ENCODE data around the gene KDELR3.

Gene KDELR3

GRCh38 chr22:38490475-38490874 lies 22.6 kb downstream of the KDELR3 start:
- H3K27ac ChIP-seq: peak overlapping the region; percentile 60
- H3K4me3 ChIP-seq: no peak overlapping the region
- TF ChIP-seq EZH2 (IDR thresholded peaks at IDR 0.05) (no peak), FOXP2 (optimal IDR thresholded peaks at IDR 0.05; ENCODE audit: control extremely low read depth, extremely low read length, insufficient read depth) (no peak), POLR2AphosphoS5 (IDR thresholded peaks at IDR 0.05; ENCODE audit: borderline replicate concordance, low read depth, low read length) (no peak)
- H3K36me3 ChIP-seq (ENCODE audit: insufficient read depth, low read length): peaks cover 99% of the 10 kb centered on the region
- no peaks in the 10 kb centered on the region for H3K9me3 ChIP-seq (ENCODE audit: low read depth, low read length)
- no peak for DNase-seq (ENCODE audit: low read depth, low spot score)
- no peak overlapping the region for H3K9ac ChIP-seq (ENCODE audit: insufficient read length)

GRCh38 chr22:38490915-38491314 lies 23.0 kb downstream of the KDELR3 start:
- TF ChIP-seq EZH2 (IDR thresholded peaks at IDR 0.05): no peak
- no peak for TF ChIP-seq POLR2AphosphoS5 (IDR thresholded peaks at IDR 0.05; ENCODE audit: borderline replicate concordance, low read depth, low read length)
- TF ChIP-seq FOXP2 (optimal IDR thresholded peaks at IDR 0.05; ENCODE audit: control extremely low read depth, extremely low read length, insufficient read depth): no peak
- Histone ChIP-seq H3K9ac (ENCODE audit: insufficient read length) (no peak overlapping the region), H3K36me3 (ENCODE audit: insufficient read depth, low read length) (peaks cover 100% of the 10 kb centered on the region), H3K27ac (peak overlapping the region; percentile 60; the same call in 1 of the 2 replicates), H3K9me3 (ENCODE audit: low read depth, low read length) (no peaks in the 10 kb centered on the region), H3K4me3 (no peak overlapping the region)
- no peak for DNase-seq (ENCODE audit: low read depth, low spot score)

- H3K27ac ChIP-seq: peak overlapping the region; percentile 15; the same call in 1 of the 2 replicates
- DNase-seq (ENCODE audit: low read depth, low spot score): no peak
- peaks cover 100% of the 10 kb centered on the region for H3K36me3 ChIP-seq (ENCODE audit: insufficient read depth, low read length)
- no peak overlapping the region for H3K9ac ChIP-seq (ENCODE audit: insufficient read length)
- no peak overlapping the region for H3K4me3 ChIP-seq
- no peaks in the 10 kb centered on the region for H3K9me3 ChIP-seq (ENCODE audit: low read depth, low read length)
- TF ChIP-seq POLR2AphosphoS5 (IDR thresholded peaks at IDR 0.05; ENCODE audit: borderline replicate concordance, low read depth, low read length) (no peak), EZH2 (IDR thresholded peaks at IDR 0.05) (no peak), FOXP2 (optimal IDR thresholded peaks at IDR 0.05; ENCODE audit: control extremely low read depth, extremely low read length, insufficient read depth) (no peak)
Measured at GRCh38 chr22:38491707-38492348, 23.9 kb downstream of the KDELR3 start.

- TF ChIP-seq POLR2AphosphoS5 (IDR thresholded peaks at IDR 0.05; ENCODE audit: borderline replicate concordance, low read depth, low read length) (no peak), EZH2 (IDR thresholded peaks at IDR 0.05) (no peak), FOXP2 (optimal IDR thresholded peaks at IDR 0.05; ENCODE audit: control extremely low read depth, extremely low read length, insufficient read depth) (no peak)
- H3K4me3 ChIP-seq: no peak overlapping the region
- DNase-seq (ENCODE audit: low read depth, low spot score): no peak
- H3K27ac ChIP-seq: no peak overlapping the region
- peaks cover 100% of the 10 kb centered on the region for H3K36me3 ChIP-seq (ENCODE audit: insufficient read depth, low read length)
- no peak overlapping the region for H3K9ac ChIP-seq (ENCODE audit: insufficient read length)
- no peaks in the 10 kb centered on the region for H3K9me3 ChIP-seq (ENCODE audit: low read depth, low read length)
Measured at GRCh38 chr22:38494498-38494897, 26.6 kb downstream of the KDELR3 start.

- H3K9me3 ChIP-seq (ENCODE audit: low read depth, low read length): no peaks in the 10 kb centered on the region
- DNase-seq (ENCODE audit: low read depth, low spot score): no peak
- H3K4me3 ChIP-seq: no peak overlapping the region
- peaks cover 100% of the 10 kb centered on the region for H3K36me3 ChIP-seq (ENCODE audit: insufficient read depth, low read length)
- no peak overlapping the region for H3K9ac ChIP-seq (ENCODE audit: insufficient read length)
- H3K27ac ChIP-seq: no peak overlapping the region
- TF ChIP-seq EZH2 (IDR thresholded peaks at IDR 0.05) (no peak), FOXP2 (optimal IDR thresholded peaks at IDR 0.05; ENCODE audit: control extremely low read depth, extremely low read length, insufficient read depth) (no peak), POLR2AphosphoS5 (IDR thresholded peaks at IDR 0.05; ENCODE audit: borderline replicate concordance, low read depth, low read length) (no peak)
Measured at GRCh38 chr22:38494939-38495338, 27.0 kb downstream of the KDELR3 start.

GRCh38 chr22:38497869-38498268 lies 30.0 kb downstream of the KDELR3 start:
- Histone ChIP-seq H3K4me3 (no peak overlapping the region), H3K27ac (no peak overlapping the region), H3K36me3 (ENCODE audit: insufficient read depth, low read length) (peaks cover 97% of the 10 kb centered on the region), H3K9ac (ENCODE audit: insufficient read length) (no peak overlapping the region), H3K9me3 (ENCODE audit: low read depth, low read length) (no peaks in the 10 kb centered on the region)
- TF ChIP-seq POLR2AphosphoS5 (IDR thresholded peaks at IDR 0.05; ENCODE audit: borderline replicate concordance, low read depth, low read length): no peak
- TF ChIP-seq EZH2 (IDR thresholded peaks at IDR 0.05): no peak
- TF ChIP-seq FOXP2 (optimal IDR thresholded peaks at IDR 0.05; ENCODE audit: control extremely low read depth, extremely low read length, insufficient read depth): no peak
- DNase-seq (ENCODE audit: low read depth, low spot score): no peak

- no peak overlapping the region for H3K9ac ChIP-seq (ENCODE audit: insufficient read length)
- H3K4me3 ChIP-seq: no peak overlapping the region
- H3K36me3 ChIP-seq (ENCODE audit: insufficient read depth, low read length): peaks cover 82% of the 10 kb centered on the region
- TF ChIP-seq EZH2 (IDR thresholded peaks at IDR 0.05) (no peak), FOXP2 (optimal IDR thresholded peaks at IDR 0.05; ENCODE audit: control extremely low read depth, extremely low read length, insufficient read depth) (no peak), POLR2AphosphoS5 (IDR thresholded peaks at IDR 0.05; ENCODE audit: borderline replicate concordance, low read depth, low read length) (no peak)
- H3K9me3 ChIP-seq (ENCODE audit: low read depth, low read length): no peaks in the 10 kb centered on the region
- H3K27ac ChIP-seq: no peak overlapping the region
- no peak for DNase-seq (ENCODE audit: low read depth, low spot score)
Measured at GRCh38 chr22:38501797-38502672, 34.1 kb downstream of the KDELR3 start.

- peaks cover 72% of the 10 kb centered on the region for H3K36me3 ChIP-seq (ENCODE audit: insufficient read depth, low read length)
- H3K4me3 ChIP-seq: peak overlapping the region; percentile 99
- no peak for DNase-seq (ENCODE audit: low read depth, low spot score)
- peak overlapping the region; percentile 100 for H3K9ac ChIP-seq (ENCODE audit: insufficient read length)
- no peaks in the 10 kb centered on the region for H3K9me3 ChIP-seq (ENCODE audit: low read depth, low read length)
- H3K27ac ChIP-seq: peak overlapping the region; percentile 77
- TF ChIP-seq EZH2 (IDR thresholded peaks at IDR 0.05): no peak
- TF ChIP-seq POLR2AphosphoS5 (IDR thresholded peaks at IDR 0.05; ENCODE audit: borderline replicate concordance, low read depth, low read length): no peak; the same call in 1 of the 2 replicates
- TF ChIP-seq FOXP2 (optimal IDR thresholded peaks at IDR 0.05; ENCODE audit: control extremely low read depth, extremely low read length, insufficient read depth): no peak
Measured at GRCh38 chr22:38503021-38503420, 35.1 kb downstream of the KDELR3 start.

Data from SK-N-MC (cell line).